ENCODE data around the gene SPTLC3.

GRCh38 chr20:13098720-13099355 lies 90.1 kb downstream of the SPTLC3 start:
- TF ChIP-seq, protein P1, sequence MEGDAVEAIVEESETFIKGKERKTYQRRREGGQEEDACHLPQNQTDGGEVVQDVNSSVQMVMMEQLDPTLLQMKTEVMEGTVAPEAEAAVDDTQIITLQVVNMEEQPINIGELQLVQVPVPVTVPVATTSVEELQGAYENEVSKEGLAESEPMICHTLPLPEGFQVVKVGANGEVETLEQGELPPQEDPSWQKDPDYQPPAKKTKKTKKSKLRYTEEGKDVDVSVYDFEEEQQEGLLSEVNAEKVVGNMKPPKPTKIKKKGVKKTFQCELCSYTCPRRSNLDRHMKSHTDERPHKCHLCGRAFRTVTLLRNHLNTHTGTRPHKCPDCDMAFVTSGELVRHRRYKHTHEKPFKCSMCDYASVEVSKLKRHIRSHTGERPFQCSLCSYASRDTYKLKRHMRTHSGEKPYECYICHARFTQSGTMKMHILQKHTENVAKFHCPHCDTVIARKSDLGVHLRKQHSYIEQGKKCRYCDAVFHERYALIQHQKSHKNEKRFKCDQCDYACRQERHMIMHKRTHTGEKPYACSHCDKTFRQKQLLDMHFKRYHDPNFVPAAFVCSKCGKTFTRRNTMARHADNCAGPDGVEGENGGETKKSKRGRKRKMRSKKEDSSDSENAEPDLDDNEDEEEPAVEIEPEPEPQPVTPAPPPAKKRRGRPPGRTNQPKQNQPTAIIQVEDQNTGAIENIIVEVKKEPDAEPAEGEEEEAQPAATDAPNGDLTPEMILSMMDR (IDR thresholded peaks at IDR 0.05) = no peak
- TF ChIP-seq POLR2AphosphoS5 (IDR thresholded peaks at IDR 0.05) = no peak

Data from breast epithelium (tissue), 3 donors.